ENCODE measurements around the gene ADAMTS2. TPM values are rescaled to one million over a fixed set of nuclear protein-coding genes. Genes with fewer than 3 reads are reported as not detected.

ADAMTS2 gene
- total RNA-seq, 1 donor from 2014 or later: 7.7 TPM

DNA sequence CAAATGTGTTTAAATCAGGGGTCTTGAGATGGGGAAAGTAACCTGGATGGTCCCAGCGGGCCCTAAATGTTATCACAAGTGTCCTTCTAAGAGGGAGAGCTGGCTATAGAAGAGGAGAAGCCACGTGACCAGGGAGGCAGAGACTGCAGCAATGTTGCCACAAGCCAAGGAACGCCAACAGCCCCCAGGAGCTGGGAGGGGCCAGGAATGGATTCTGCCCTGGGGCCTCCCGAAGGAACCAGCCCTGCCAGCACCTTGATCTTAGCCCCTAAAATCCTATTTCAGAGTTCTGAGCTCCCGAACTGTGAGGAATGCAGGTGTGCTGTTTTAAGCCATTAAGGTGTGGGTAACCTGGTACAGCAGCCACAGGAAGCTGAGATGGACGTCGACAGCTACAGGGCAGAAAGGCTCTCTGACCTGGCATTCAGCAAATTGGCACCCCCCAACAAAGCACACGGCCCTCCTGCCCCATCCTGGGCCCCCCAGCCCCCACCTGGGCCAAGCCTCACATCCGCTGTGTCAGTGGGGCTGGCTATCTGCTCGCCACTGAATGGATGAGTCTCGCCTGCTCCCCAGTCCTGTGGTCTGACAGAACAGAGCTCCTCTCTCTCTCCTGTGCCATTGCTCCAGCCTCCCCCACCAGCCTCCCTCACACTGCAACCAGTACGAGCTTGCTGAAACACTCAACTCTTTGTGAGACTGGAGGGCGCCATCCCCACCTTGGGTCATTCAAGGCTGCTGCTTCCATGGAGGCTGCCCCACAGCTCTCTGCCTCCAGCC, 78.8 kb downstream of the ADAMTS2 start:
- H3K36me3 Mint-ChIP-seq: no peaks in the 10 kb centered on the region
- no peak overlapping the region for H3K4me3 Mint-ChIP-seq
- no peak overlapping the region for H3K27ac Mint-ChIP-seq
- peak; percentile 36 for DNase-seq (ENCODE audit: extremely low spot score, unreplicated experiment)
- H3K27me3 Mint-ChIP-seq: no peaks in the 10 kb centered on the region
- H3K9me3 Mint-ChIP-seq: no peaks in the 10 kb centered on the region
- TF ChIP-seq, protein P1, sequence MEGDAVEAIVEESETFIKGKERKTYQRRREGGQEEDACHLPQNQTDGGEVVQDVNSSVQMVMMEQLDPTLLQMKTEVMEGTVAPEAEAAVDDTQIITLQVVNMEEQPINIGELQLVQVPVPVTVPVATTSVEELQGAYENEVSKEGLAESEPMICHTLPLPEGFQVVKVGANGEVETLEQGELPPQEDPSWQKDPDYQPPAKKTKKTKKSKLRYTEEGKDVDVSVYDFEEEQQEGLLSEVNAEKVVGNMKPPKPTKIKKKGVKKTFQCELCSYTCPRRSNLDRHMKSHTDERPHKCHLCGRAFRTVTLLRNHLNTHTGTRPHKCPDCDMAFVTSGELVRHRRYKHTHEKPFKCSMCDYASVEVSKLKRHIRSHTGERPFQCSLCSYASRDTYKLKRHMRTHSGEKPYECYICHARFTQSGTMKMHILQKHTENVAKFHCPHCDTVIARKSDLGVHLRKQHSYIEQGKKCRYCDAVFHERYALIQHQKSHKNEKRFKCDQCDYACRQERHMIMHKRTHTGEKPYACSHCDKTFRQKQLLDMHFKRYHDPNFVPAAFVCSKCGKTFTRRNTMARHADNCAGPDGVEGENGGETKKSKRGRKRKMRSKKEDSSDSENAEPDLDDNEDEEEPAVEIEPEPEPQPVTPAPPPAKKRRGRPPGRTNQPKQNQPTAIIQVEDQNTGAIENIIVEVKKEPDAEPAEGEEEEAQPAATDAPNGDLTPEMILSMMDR (conservative IDR thresholded peaks at IDR 0.05): no peak
- peaks cover 4% of the 10 kb centered on the region for H3K4me1 Mint-ChIP-seq (ENCODE audit: unreplicated experiment)

- H3K4me3 Mint-ChIP-seq: no peak overlapping the region
- no peaks in the 10 kb centered on the region for H3K27me3 Mint-ChIP-seq
- peaks cover 7% of the 10 kb centered on the region for H3K4me1 Mint-ChIP-seq (ENCODE audit: unreplicated experiment)
- no peaks in the 10 kb centered on the region for H3K9me3 Mint-ChIP-seq
- DNase-seq (ENCODE audit: extremely low spot score, unreplicated experiment): peak; percentile 71
- H3K27ac Mint-ChIP-seq: no peak overlapping the region
- no peaks in the 10 kb centered on the region for H3K36me3 Mint-ChIP-seq
- TF ChIP-seq, protein P1 (conservative IDR thresholded peaks at IDR 0.05): no peak
These were observed 79.6 kb downstream of the ADAMTS2 start for GRCh38 chr5:179265514-179266290.

DNA sequence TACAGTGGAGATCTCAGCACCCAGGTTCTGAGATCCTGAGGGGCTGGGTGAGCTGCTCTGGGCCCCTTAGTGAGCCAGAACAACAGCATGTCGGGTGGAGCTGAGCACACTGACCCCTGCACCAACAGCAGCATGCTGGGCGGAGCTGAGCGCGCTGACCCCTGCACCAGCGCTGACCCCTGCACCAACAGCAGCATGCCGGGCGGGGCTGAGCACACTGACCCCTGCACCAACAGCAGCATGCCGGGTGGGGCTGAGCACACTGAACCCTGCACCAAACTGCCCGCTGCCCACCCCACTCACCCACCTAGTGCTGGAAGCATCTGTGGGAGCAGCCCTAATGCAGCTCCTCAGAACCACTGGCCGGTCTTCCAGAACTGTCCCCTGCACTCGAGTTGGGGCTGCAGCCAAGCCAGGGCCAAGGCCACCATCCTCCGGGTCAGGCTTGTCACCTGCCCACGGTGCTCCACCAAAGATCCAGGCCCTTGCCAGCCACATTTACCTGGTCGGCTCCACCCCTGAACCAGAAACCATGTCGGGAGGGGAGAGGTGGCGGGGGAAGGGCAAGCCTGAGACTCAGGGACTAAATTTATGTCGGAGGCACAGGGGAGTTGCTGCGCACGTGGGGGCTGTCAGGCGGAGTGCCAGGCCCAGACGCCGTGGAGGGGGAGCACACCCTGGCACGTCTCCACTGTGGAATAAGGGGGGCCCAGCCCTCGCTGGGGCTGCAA, 80.3 kb downstream of the ADAMTS2 start:
- no peak overlapping the region for H3K4me3 Mint-ChIP-seq
- H3K4me1 Mint-ChIP-seq (ENCODE audit: unreplicated experiment): peaks cover 8% of the 10 kb centered on the region
- H3K9me3 Mint-ChIP-seq: no peaks in the 10 kb centered on the region
- DNase-seq (ENCODE audit: extremely low spot score, unreplicated experiment): peak; percentile 63
- no peaks in the 10 kb centered on the region for H3K27me3 Mint-ChIP-seq
- no peak overlapping the region for H3K27ac Mint-ChIP-seq
- H3K36me3 Mint-ChIP-seq: no peaks in the 10 kb centered on the region
- TF ChIP-seq, protein P1 (conservative IDR thresholded peaks at IDR 0.05): no peak

- Mint-ChIP-seq H3K4me3 (no peak overlapping the region), H3K27me3 (peaks cover 3% of the 10 kb centered on the region), H3K36me3 (no peaks in the 10 kb centered on the region), H3K4me1 (ENCODE audit: unreplicated experiment) (peaks cover 10% of the 10 kb centered on the region), H3K9me3 (no peaks in the 10 kb centered on the region), H3K27ac (no peak overlapping the region)
- peak; percentile 51 for DNase-seq (ENCODE audit: extremely low spot score, unreplicated experiment)
- TF ChIP-seq, protein P1 (conservative IDR thresholded peaks at IDR 0.05): no peak
These were observed 81.0 kb downstream of the ADAMTS2 start for GRCh38 chr5:179264053-179264782.
